GM21825 (cell line): ENCODE data around the gene COL5A1.

ENCODE experiments used
- ATAC-seq: cut with Tn5 transposase; IDR thresholded peaks from one replicate; pipeline ENCODE4 v1.9.1; 2021; ENCODE audit warnings: mild to moderate bottlenecking, moderate library complexity; ENCODE audit not compliant: unreplicated experiment

COL5A1 gene

GRCh38 chr9:134625361-134626068 lies 16.1 kb upstream of the COL5A1 start:
- ATAC-seq = no peak

DNA sequence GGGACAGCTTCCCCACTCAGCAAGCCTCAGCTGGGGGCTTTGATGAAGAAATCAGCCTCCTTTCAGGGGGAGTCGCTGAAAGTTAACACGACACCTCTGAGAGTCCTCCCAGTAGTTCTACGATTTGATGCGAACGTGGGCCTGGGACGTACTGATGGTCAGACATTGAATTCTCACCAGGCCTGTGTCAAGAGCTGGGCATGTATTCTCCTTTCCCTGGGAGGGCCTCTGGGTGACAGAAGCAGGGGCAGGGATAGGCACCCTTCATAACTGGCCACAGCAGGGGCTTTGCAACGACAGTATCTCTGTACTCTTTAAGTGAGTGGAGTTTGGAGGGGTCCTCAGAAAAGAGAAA lies 15.6 kb upstream of the COL5A1 start:
- ATAC-seq = no peak

GRCh38 chr9:134626571-134627416 lies 14.8 kb upstream of the COL5A1 start:
- ATAC-seq = no peak

GRCh38 chr9:134627417-134628353 lies 13.9 kb upstream of the COL5A1 start:
- ATAC-seq = no peak

DNA sequence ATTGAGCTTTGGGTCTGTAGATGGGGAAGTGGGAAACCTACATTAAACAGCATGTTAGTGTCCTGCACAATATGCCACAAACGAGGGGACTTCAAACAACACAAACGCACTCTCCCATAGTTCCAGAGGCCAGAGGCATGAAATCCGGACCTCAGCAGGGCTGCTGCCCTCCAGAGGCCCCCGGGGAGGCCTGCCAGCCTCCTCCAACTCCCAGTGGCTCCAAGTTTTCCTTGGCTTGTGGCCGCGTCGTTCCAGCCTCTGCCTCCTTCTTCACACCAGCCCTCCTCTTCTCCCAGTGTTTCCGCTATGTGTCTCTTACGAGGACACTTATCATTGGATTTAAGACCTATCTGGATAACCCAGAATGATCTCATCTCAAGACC lies 13.3 kb upstream of the COL5A1 start:
- ATAC-seq = no peak

- no peak for ATAC-seq
These were observed 12.5 kb upstream of the COL5A1 start for GRCh38 chr9:134629061-134629585.

DNA sequence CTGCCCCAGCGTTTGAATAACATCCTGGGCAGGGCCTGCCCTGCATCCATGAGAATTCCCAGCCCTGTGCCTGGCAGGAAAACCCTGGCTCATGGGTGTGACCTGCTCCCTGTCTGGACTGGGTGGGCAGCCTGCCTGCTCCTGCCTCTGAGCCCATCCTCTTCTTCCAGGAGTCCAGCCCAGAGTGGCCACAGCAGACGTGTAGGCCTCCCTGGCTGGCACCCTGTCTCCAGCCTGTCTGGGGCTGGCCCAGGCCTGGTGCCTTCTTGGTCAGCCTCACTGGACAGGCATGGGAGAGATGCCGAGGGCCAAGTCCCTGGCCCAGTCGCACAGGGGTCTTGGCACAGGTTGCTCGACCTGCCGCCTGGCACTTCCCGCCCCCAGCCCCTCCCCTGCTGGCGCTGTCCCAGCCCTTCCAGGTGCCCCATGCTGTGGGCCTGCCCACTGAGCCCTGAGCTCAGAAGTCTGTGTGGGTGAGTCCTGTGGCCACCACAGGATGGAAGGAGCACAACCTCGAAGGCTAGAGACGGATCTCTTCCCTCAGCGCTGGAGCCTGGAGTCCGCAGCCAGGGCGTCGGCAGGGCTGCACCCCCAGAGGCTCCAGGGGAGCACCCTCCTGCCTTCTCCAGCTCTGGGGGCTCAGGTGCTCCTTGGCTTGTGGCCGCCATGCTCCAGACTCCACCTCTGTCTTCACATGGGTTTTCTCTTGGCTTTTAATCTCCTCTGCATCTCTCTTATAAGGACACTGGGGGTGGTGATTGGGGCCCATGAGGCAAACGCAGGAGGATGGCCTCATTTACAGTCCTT lies 11.8 kb upstream of the COL5A1 start:
- ATAC-seq = no peak

- ATAC-seq = no peak
These were observed 11.2 kb upstream of the COL5A1 start for GRCh38 chr9:134630393-134630790.

DNA sequence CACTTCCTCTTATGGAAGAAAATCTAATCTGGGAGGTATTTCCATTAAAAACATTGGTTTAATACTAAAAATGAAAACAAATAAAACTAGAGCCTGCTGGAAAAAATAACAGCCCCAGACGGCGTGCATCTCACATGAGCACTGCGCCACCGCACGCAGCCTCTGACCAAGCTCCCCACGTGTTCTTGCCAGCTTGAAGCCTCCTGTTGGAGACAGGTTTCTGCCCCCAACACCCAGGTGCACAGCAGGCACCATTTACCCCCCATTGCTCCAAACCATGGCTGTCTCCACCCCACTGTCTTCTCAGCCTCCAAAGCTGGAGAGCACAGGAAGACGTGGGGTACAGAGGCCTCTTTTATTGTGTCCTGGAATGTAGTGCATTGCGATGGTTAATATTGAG lies 10.7 kb upstream of the COL5A1 start:
- no peak for ATAC-seq

- ATAC-seq = no peak
These were observed 9.7 kb upstream of the COL5A1 start for GRCh38 chr9:134631881-134632280.

DNA sequence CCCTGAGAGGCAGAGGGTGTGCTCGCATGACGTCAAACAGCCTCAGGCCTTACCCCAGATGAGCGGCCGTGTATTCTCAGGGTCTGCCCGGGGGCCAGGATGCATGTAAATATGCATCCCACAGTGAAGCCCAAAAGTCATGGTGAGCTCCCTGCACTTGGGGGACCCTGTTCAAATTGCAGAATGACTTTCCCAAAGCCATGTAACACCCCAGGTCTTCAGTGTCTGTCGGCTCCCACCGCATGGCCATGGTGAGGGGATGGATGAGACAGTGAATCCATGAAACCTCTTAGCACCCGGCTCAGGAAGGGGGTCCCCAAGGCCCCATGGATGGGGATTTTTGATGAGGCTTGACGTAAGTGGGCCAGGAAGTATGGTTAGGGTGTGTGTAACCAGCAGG lies 9.3 kb upstream of the COL5A1 start:
- no peak for ATAC-seq

- no peak for ATAC-seq
These were observed 8.1 kb upstream of the COL5A1 start for GRCh38 chr9:134633362-134634142.

- no peak for ATAC-seq
These were observed 7.4 kb upstream of the COL5A1 start for GRCh38 chr9:134634176-134634575.

DNA sequence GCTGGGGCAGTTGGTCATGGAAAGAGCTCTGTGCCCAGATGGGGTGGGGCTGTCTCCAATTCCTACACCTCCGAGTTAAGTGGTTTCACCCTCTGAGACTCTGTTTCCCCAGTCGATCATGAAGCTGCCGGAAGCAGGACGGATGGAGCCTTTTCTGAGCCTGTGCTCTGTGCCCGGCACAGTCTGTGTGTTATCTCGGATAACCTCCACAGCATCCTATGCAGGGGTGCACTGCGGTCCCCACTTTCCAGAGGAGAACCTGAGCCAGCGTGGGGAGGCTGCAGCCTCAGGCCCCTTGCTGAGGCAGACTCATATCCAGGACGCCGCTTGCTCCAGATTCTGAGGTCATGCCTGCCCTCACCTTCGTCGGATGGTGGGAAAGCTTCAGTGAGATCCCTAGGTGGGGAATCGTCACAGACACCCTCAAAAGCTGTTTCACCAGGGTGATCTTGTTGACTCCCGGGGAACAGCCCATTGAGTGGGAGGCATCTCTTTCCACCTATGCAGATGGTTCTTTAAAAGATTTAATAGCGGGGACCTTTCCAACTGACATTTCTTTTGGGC lies 6.9 kb upstream of the COL5A1 start:
- no peak for ATAC-seq

DNA sequence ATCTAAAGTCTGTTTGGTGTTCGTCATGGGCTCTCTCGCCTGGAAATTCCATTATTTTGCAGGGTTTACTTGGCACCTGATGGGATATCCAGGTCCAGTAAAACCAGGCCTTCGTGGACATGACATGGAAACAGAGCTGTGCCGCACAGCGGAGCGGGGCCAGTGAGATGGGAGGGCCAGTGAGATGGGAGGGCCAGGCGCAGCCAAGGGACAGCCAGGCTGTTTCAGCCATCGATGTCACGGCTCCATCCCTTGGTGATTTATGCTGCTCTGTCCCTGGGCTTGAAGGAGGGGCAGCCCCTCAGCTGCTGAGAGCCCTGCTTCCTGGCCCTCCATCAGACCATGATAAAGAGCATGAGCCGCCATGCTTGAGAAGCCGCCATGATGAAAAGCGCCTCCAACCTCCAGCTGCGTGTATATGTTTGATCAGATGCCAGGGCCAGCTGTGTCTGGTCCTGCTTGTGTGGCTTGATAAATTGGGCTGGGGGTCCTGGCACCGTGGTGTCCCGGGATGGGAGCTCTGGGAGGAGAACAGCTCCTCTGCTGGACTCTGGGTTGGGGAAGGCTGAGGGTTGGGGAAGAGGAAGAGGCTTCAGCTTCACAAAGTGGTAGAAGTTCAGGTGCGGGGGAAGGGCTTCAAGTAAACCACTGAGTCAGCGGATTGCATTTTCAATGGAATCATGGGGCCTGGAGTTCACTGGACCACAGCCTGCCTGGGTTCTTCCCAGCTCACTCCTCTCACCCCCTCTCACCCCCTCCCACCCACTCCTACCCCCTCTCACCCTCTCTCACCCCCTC lies 6.1 kb upstream of the COL5A1 start:
- no peak for ATAC-seq

GRCh38 chr9:134636149-134636507 lies 5.5 kb upstream of the COL5A1 start:
- no peak for ATAC-seq

GRCh38 chr9:134637241-134637640 lies 4.4 kb upstream of the COL5A1 start:
- no peak for ATAC-seq

GRCh38 chr9:134637696-134638501 lies 3.7 kb upstream of the COL5A1 start:
- ATAC-seq = no peak
